HL-60 (cell line): Measurements from ENCODE around the gene RPS8.

Source experiments
- DNase-seq, 2 experiments: peaks; one replicate each; pipeline ENCODE4 v3.0.0-alpha.2; 2010 to 2020; ENCODE audit warnings: low read depth in 1 of 2, low spot score in 1 of 2
- H3K27ac ChIP-seq: fragments of 250-450 bp; sonication (Bioruptor Pico); replicated peaks from 2 replicates; pipeline ENCODE4 v1.5.1; 2020; ENCODE audit warnings: mild to moderate bottlenecking, moderate library complexity
- H3K27me3 ChIP-seq: fragments of 250-450 bp; sonication (Bioruptor Pico); 2 replicates; pipeline ENCODE4 v1.5.1; 2021; ENCODE audit warnings: mild to moderate bottlenecking, moderate library complexity; ENCODE audit not compliant: insufficient read depth, poor library complexity, severe bottlenecking
- H3K4me3 ChIP-seq: replicated peaks from 2 replicates; pipeline ENCODE4 v1.5.1; 2011; ENCODE audit warnings: mild to moderate bottlenecking, control low read depth, low read length; ENCODE audit not compliant: insufficient read depth
- CTCF ChIP-seq: IDR thresholded peaks from one replicate; pipeline ENCODE4 v1.5.1; 2011; ENCODE audit warnings: low read length, control low read depth, inconsistent platforms; ENCODE audit not compliant: insufficient read depth
- GABPA ChIP-seq: IDR thresholded peaks from 2 replicates; pipeline ENCODE4 v1.6.1; 2012; ENCODE audit warnings: low read depth
- POLR2AphosphoS5 ChIP-seq: IDR thresholded peaks from 2 replicates; pipeline ENCODE4 v1.6.1; 2012; ENCODE audit warnings: low read depth
- REST ChIP-seq: IDR thresholded peaks from 2 replicates; pipeline ENCODE4 v1.6.1; 2012; ENCODE audit warnings: low read depth; ENCODE audit not compliant: insufficient replicate concordance
- SPI1 ChIP-seq: IDR thresholded peaks from 2 replicates; pipeline ENCODE4 v1.6.1; 2012; ENCODE audit warnings: low read depth, mild to moderate bottlenecking, borderline replicate concordance

RPS8 gene

GRCh38 chr1:44778705-44779576, 3.6 kb downstream of the RPS8 start:
- Histone ChIP-seq H3K4me3 (no peak overlapping the region), H3K27me3 (no peaks in the 10 kb centered on the region), H3K27ac (no peak overlapping the region)
- no peak for DNase-seq
- TF ChIP-seq REST (no peak), CTCF (no peak), GABPA (no peak), POLR2AphosphoS5 (0 out of 2 replicates have a peak, but pooled peaks have one; percentile 6), SPI1 (no peak)

GRCh38 chr1:44780583-44781121, 5.3 kb downstream of the RPS8 start:
- Histone ChIP-seq H3K4me3 (no peak overlapping the region), H3K27me3 (no peaks in the 10 kb centered on the region), H3K27ac (no peak overlapping the region)
- TF ChIP-seq SPI1 (no peak), POLR2AphosphoS5 (peak; percentile 70; the same call in 1 of the 2 replicates), GABPA (no peak)
- no peak for DNase-seq

GRCh38 chr1:44783697-44784093, 8.4 kb downstream of the RPS8 start:
- TF ChIP-seq POLR2AphosphoS5 (no peak), SPI1 (no peak), GABPA (no peak), CTCF (no peak), REST (no peak)
- Histone ChIP-seq H3K27ac (no peak overlapping the region), H3K27me3 (no peaks in the 10 kb centered on the region), H3K4me3 (no peak overlapping the region)
- no peak for DNase-seq
